ENCODE results near the gene ARMC8. TPM values are rescaled to one million over a fixed set of nuclear protein-coding genes. Genes with fewer than 3 reads are reported as not detected.

ARMC8 gene
- total RNA-seq, 1 donor from 2014 or later: 45.3 TPM

- no peak overlapping the region for H3K4me3 ChIP-seq
Observed at GRCh38 chr3:138199851-138200250, 12.8 kb downstream of the ARMC8 start.

GRCh38 chr3:138200424-138200823, 13.3 kb downstream of the ARMC8 start:
- no peaks in the 10 kb centered on the region for H3K9me3 ChIP-seq
- TF ChIP-seq CTCF (IDR thresholded peaks at IDR 0.05): no peak
- no peak for ATAC-seq
- intact Hi-C loops (cut with DNase I): no loop called here
- peaks cover 8% of the 10 kb centered on the region for H3K36me3 ChIP-seq
- DNase-seq: no peak
- H3K4me3 ChIP-seq: no peak overlapping the region
- H3K4me1 ChIP-seq: peaks cover 15% of the 10 kb centered on the region
- no peaks in the 10 kb centered on the region for H3K27me3 ChIP-seq (ENCODE audit: low read depth)
- H3K27ac ChIP-seq: no peak overlapping the region

More at GRCh38 chr3:138199851-138200250, 12.8 kb downstream of the ARMC8 start:
- Histone ChIP-seq H3K27me3 (ENCODE audit: low read depth) (no peaks in the 10 kb centered on the region), H3K36me3 (peaks cover 8% of the 10 kb centered on the region), H3K27ac (no peak overlapping the region), H3K9me3 (no peaks in the 10 kb centered on the region), H3K4me1 (peaks cover 17% of the 10 kb centered on the region)
- TF ChIP-seq CTCF (IDR thresholded peaks at IDR 0.05): no peak
- DNase-seq (no peak), ATAC-seq (no peak)
- intact Hi-C loops (cut with DNase I): no loop called here

DNA sequence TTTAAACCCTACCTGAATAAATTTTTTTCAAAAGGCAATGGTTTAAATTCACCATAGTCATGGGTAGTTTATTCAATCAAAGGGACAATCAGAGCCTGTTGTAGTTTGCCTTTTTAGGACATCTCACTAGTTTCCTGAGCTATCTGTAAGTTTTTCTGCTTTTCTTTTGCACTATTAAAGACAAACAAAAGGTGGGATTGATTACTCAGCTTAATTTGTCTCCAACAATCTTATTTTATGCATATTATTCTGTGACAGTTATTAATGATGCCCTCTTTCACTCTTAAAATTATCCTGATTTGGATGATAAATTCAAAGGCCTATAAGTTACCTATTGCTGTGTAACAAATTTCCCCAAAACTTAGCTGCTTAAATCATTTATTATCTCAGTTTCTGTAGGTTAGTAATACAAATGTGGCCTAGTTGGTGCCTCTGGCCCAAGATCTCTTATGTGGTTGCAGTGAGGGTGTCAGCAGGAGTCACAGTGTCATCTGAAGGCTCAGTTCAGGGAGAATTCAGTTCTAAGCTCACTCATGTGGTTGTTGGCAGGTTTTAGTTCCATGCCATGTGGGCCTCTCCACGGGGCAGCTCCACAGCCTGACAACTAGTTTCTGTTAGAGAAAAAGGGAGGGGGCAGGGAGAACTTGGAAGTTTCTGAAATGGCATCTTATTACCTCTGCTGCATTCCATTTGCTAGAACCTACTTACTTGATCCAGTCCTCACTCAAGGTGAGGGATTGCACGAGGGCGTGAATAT, 16.0 kb downstream of the ARMC8 start:
- no peak for TF ChIP-seq CTCF (IDR thresholded peaks at IDR 0.05)
- peaks cover 11% of the 10 kb centered on the region for H3K4me1 ChIP-seq
- H3K36me3 ChIP-seq: no peaks in the 10 kb centered on the region
- H3K27me3 ChIP-seq (ENCODE audit: low read depth): no peaks in the 10 kb centered on the region
- H3K27ac ChIP-seq: no peak overlapping the region
- no peaks in the 10 kb centered on the region for H3K9me3 ChIP-seq
- intact Hi-C loops (cut with DNase I): no loop called here
- no peak overlapping the region for H3K4me3 ChIP-seq
- DNase-seq: no peak
- no peak for ATAC-seq

GRCh38 chr3:138203938-138204337, 16.8 kb downstream of the ARMC8 start:
- Histone ChIP-seq H3K9me3 (no peaks in the 10 kb centered on the region), H3K27ac (no peak overlapping the region), H3K36me3 (no peaks in the 10 kb centered on the region), H3K4me1 (peaks cover 11% of the 10 kb centered on the region), H3K27me3 (ENCODE audit: low read depth) (no peaks in the 10 kb centered on the region), H3K4me3 (no peak overlapping the region)
- DNase-seq (no peak), ATAC-seq (no peak)
- TF ChIP-seq CTCF (IDR thresholded peaks at IDR 0.05): no peak
- intact Hi-C loops (cut with DNase I): no loop called here

- H3K4me3 ChIP-seq: no peak overlapping the region
- ATAC-seq: no peak
- H3K9me3 ChIP-seq: no peaks in the 10 kb centered on the region
- DNase-seq: no peak
- no peaks in the 10 kb centered on the region for H3K27me3 ChIP-seq (ENCODE audit: low read depth)
- H3K27ac ChIP-seq: no peak overlapping the region
- no peak for TF ChIP-seq CTCF (IDR thresholded peaks at IDR 0.05)
- no peaks in the 10 kb centered on the region for H3K36me3 ChIP-seq
- H3K4me1 ChIP-seq: peaks cover 11% of the 10 kb centered on the region
- intact Hi-C loops (cut with DNase I): no loop called here
Observed at GRCh38 chr3:138205527-138205926, 18.4 kb downstream of the ARMC8 start.

Data from lower lobe of right lung (tissue), 2 donors.